ENCODE measurements around the gene TRAF3.

Gene TRAF3

DNA sequence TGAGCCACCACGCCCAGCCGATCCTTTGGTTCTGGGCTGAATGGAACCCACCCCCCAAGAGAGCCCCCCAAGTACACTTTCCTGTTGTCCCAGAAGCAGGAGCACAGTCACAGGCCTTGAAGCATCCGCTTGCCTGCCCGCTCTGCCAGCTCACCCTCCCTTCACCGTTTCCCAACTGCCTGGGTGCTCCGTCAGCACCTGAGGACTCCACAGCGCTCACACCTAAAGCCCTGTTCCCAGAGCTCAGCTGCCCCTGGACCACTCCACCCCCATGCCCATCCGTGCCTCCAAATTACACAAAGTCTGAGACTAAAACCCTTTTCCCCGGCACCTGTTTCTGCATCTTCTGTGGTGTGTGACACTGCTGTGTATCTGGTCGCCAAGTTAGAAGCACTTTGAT, 44.3 kb upstream of the TRAF3 start:
- no peak for ATAC-seq
- no peak for TF ChIP-seq ZFP3 (CRISPR knock-in tag; IDR thresholded peaks at IDR 0.05)
- TF ChIP-seq CSDC2 (CRISPR knock-in tag; IDR thresholded peaks at IDR 0.05): no peak

DNA sequence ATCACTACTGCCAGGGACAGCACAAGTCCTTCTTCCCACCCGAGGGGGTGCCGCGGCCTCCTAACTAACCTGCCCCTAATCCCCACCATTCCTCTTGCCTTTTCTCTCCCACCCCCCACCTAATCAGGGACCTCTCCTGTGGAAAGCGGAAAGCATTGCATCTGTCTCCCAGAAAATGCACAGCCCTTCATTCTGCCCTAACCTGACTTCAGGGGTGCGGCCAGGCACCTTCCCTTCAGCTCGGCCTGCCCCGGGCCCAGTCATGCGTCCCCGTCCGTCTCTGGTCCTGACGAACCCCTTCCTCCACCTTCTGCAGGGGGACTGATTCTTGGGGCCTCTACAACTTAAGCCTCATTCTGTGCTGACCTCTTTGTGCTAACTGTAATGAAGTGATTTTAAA, 43.9 kb upstream of the TRAF3 start:
- ATAC-seq: no peak
- no peak for TF ChIP-seq PPARA (CRISPR knock-in tag; IDR thresholded peaks at IDR 0.05; ENCODE audit: borderline replicate concordance)
- TF ChIP-seq TOX (CRISPR knock-in tag; IDR thresholded peaks at IDR 0.05; ENCODE audit: borderline replicate concordance): no peak
- TF ChIP-seq ZFP3 (CRISPR knock-in tag; IDR thresholded peaks at IDR 0.05): no peak
- TF ChIP-seq, protein P1, sequence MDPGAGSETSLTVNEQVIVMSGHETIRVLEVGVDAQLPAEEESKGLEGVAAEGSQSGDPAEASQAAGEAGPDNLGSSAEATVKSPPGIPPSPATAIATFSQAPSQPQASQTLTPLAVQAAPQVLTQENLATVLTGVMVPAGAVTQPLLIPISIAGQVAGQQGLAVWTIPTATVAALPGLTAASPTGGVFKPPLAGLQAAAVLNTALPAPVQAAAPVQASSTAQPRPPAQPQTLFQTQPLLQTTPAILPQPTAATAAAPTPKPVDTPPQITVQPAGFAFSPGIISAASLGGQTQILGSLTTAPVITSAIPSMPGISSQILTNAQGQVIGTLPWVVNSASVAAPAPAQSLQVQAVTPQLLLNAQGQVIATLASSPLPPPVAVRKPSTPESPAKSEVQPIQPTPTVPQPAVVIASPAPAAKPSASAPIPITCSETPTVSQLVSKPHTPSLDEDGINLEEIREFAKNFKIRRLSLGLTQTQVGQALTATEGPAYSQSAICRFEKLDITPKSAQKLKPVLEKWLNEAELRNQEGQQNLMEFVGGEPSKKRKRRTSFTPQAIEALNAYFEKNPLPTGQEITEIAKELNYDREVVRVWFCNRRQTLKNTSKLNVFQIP (CRISPR knock-in tag; IDR thresholded peaks at IDR 0.05; ENCODE audit: borderline replicate concordance, low read depth): no peak
- TF ChIP-seq GLIS3 (CRISPR knock-in tag; IDR thresholded peaks at IDR 0.05): no peak
- TF ChIP-seq, protein P2, sequence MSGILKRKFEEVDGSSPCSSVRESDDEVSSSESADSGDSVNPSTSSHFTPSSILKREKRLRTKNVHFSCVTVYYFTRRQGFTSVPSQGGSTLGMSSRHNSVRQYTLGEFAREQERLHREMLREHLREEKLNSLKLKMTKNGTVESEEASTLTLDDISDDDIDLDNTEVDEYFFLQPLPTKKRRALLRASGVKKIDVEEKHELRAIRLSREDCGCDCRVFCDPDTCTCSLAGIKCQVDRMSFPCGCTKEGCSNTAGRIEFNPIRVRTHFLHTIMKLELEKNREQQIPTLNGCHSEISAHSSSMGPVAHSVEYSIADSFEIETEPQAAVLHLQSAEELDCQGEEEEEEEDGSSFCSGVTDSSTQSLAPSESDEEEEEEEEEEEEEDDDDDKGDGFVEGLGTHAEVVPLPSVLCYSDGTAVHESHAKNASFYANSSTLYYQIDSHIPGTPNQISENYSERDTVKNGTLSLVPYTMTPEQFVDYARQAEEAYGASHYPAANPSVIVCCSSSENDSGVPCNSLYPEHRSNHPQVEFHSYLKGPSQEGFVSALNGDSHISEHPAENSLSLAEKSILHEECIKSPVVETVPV (CRISPR knock-in tag; IDR thresholded peaks at IDR 0.05): no peak
- TF ChIP-seq ZNF8 (CRISPR knock-in tag; IDR thresholded peaks at IDR 0.05): no peak
- TF ChIP-seq ISL1 (CRISPR knock-in tag; IDR thresholded peaks at IDR 0.05): no peak
- TF ChIP-seq, protein P3, sequence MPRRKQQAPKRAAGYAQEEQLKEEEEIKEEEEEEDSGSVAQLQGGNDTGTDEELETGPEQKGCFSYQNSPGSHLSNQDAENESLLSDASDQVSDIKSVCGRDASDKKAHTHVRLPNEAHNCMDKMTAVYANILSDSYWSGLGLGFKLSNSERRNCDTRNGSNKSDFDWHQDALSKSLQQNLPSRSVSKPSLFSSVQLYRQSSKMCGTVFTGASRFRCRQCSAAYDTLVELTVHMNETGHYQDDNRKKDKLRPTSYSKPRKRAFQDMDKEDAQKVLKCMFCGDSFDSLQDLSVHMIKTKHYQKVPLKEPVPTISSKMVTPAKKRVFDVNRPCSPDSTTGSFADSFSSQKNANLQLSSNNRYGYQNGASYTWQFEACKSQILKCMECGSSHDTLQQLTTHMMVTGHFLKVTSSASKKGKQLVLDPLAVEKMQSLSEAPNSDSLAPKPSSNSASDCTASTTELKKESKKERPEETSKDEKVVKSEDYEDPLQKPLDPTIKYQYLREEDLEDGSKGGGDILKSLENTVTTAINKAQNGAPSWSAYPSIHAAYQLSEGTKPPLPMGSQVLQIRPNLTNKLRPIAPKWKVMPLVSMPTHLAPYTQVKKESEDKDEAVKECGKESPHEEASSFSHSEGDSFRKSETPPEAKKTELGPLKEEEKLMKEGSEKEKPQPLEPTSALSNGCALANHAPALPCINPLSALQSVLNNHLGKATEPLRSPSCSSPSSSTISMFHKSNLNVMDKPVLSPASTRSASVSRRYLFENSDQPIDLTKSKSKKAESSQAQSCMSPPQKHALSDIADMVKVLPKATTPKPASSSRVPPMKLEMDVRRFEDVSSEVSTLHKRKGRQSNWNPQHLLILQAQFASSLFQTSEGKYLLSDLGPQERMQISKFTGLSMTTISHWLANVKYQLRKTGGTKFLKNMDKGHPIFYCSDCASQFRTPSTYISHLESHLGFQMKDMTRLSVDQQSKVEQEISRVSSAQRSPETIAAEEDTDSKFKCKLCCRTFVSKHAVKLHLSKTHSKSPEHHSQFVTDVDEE (CRISPR knock-in tag; IDR thresholded peaks at IDR 0.05): no peak
- no peak for TF ChIP-seq CSDC2 (CRISPR knock-in tag; IDR thresholded peaks at IDR 0.05)
- no peak for TF ChIP-seq OSR1 (CRISPR knock-in tag; IDR thresholded peaks at IDR 0.05)
- TF ChIP-seq ZFP30 (CRISPR knock-in tag; IDR thresholded peaks at IDR 0.05): no peak
- no peak for TF ChIP-seq BACH2 (CRISPR knock-in tag; IDR thresholded peaks at IDR 0.05; ENCODE audit: borderline replicate concordance)
- TF ChIP-seq, protein P4, sequence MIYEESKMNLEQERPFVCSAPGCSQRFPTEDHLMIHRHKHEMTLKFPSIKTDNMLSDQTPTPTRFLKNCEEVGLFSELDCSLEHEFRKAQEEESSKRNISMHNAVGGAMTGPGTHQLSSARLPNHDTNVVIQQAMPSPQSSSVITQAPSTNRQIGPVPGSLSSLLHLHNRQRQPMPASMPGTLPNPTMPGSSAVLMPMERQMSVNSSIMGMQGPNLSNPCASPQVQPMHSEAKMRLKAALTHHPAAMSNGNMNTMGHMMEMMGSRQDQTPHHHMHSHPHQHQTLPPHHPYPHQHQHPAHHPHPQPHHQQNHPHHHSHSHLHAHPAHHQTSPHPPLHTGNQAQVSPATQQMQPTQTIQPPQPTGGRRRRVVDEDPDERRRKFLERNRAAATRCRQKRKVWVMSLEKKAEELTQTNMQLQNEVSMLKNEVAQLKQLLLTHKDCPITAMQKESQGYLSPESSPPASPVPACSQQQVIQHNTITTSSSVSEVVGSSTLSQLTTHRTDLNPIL (CRISPR knock-in tag; IDR thresholded peaks at IDR 0.05; ENCODE audit: low read depth): no peak
- no peak for TF ChIP-seq ZNF70 (CRISPR knock-in tag; IDR thresholded peaks at IDR 0.05)
- no peak for TF ChIP-seq ESRRG (CRISPR knock-in tag; IDR thresholded peaks at IDR 0.05)

DNA sequence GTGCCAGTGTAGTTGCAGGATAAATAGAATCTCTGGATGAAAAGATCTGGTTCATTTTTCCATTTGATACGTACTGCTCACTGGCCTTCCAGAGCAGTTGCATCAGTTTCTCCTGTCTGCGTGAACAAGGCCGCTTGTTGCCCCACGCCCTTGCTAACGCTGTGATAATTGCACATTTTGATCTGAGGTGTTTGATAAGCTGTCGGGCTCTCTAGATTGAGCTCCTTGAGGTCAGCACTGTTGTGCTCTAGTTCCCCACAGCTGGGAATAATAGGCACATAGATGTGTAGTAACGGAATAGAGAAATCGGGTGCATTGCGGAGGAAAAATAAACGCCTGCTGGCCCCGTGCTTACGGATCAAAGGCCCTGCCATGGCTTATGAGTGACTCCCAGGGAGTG, 42.8 kb upstream of the TRAF3 start:
- no peak for TF ChIP-seq GLIS3 (CRISPR knock-in tag; IDR thresholded peaks at IDR 0.05)
- TF ChIP-seq SNAI2 (CRISPR knock-in tag; IDR thresholded peaks at IDR 0.05): no peak
- no peak for ATAC-seq

DNA sequence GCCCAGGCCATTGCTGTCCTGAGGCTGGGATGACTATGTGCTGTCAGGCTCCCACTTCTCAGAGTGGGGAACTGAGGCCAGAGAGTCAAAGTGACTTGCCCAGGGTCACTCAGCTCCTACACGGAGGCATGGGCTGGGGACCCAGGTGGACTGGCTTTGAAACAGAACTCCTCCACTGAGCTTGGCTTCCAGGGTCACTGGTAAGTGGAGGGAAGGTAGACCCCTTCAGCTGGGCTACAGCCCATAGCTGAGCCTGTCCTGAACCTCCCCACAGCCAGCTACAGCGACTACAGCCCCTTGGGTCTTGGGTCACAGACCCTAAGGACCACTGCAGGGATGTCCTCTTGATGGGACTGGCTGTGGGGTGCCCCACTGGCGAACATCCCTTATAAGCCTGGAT, 40.3 kb upstream of the TRAF3 start:
- ATAC-seq: no peak
- TF ChIP-seq ESRRG (CRISPR knock-in tag; IDR thresholded peaks at IDR 0.05) (no peak), ZNF8 (CRISPR knock-in tag; IDR thresholded peaks at IDR 0.05) (no peak), CSDC2 (CRISPR knock-in tag; IDR thresholded peaks at IDR 0.05) (no peak), ARNTL (CRISPR knock-in tag; IDR thresholded peaks at IDR 0.05; ENCODE audit: borderline replicate concordance, low read depth) (no peak)

DNA sequence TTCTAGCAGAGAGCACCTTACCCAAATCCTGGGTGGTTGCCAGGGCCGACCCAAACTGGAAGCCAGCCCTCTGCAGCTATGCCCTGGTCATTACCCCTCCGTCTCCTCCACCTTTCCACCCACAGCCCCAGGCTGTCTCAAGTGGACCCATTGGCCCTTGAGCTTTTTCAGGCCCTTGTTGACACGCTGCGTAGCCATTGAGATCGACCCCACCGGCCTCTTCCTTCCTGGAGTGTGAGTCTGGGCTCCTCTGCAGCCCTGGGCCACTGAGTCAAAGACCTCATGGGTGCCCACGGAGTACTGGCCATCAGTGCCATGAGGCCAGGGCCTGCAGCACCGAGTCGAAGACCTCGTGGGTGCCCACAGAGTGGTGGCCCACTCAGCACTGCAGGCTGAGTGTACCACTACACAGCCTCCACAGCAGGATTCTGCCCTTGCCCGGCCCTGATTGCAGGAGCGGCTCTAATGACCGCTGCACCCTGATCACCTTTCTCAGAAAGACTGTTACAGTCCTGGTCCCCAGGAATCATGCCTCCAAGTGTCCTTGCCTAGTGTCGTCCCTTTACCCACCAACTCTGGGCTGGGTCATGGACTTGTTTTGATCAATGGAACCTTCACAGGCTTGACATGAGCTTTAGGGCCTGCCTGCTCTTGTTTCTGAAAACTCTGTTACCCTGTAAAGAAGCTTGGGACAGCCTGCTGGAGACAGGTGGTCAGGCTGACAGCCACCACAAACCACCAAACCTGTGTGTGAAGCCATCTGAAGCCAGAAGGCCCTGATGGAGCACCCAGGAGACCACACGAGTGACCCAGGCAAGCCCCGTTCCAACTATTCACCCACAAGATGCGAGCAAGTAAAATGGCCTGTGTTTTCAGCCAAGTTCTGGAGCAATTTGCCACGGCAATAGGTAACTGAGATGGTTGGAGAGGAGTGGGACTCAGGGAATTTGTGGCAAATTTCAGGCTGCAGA, 39.6 kb upstream of the TRAF3 start:
- ATAC-seq: no peak
- TF ChIP-seq, protein P4 (CRISPR knock-in tag; IDR thresholded peaks at IDR 0.05; ENCODE audit: low read depth): no peak
- TF ChIP-seq, protein P5, sequence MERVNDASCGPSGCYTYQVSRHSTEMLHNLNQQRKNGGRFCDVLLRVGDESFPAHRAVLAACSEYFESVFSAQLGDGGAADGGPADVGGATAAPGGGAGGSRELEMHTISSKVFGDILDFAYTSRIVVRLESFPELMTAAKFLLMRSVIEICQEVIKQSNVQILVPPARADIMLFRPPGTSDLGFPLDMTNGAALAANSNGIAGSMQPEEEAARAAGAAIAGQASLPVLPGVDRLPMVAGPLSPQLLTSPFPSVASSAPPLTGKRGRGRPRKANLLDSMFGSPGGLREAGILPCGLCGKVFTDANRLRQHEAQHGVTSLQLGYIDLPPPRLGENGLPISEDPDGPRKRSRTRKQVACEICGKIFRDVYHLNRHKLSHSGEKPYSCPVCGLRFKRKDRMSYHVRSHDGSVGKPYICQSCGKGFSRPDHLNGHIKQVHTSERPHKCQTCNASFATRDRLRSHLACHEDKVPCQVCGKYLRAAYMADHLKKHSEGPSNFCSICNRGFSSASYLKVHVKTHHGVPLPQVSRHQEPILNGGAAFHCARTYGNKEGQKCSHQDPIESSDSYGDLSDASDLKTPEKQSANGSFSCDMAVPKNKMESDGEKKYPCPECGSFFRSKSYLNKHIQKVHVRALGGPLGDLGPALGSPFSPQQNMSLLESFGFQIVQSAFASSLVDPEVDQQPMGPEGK (CRISPR knock-in tag; IDR thresholded peaks at IDR 0.05; ENCODE audit: borderline replicate concordance): no peak
- TF ChIP-seq ZNF8 (CRISPR knock-in tag; IDR thresholded peaks at IDR 0.05) (no peak), ZNF565 (CRISPR knock-in tag; conservative IDR thresholded peaks at IDR 0.05; ENCODE audit: low read depth) (no peak), ZFP30 (CRISPR knock-in tag; IDR thresholded peaks at IDR 0.05) (no peak), ZNF70 (CRISPR knock-in tag; IDR thresholded peaks at IDR 0.05) (no peak), ISL1 (CRISPR knock-in tag; IDR thresholded peaks at IDR 0.05) (no peak), TCF4 (CRISPR knock-in tag; IDR thresholded peaks at IDR 0.05; ENCODE audit: borderline replicate concordance) (no peak), BACH2 (CRISPR knock-in tag; IDR thresholded peaks at IDR 0.05; ENCODE audit: borderline replicate concordance) (no peak), ZFP3 (CRISPR knock-in tag; IDR thresholded peaks at IDR 0.05) (no peak)

Data from SK-N-SH treated with all-trans-retinoic acid at 6 μM for 48 hours (cell line).